Prostate gland (tissue), 2 donors: Measurements from ENCODE around the gene RNU7-1. TPM values are rescaled to one million over a fixed set of nuclear protein-coding genes. Genes with fewer than 3 reads are reported as not detected.

Experiments
- DNase-seq: peaks from one replicate; pipeline ENCODE4 v3.0.0-alpha.2; 2019; ENCODE audit warnings: low spot score
- H3K27ac ChIP-seq, 2 donors: fragments of 200-600 bp; sonication (generic); 2 replicates each; pipeline ENCODE4 v1.5.1; 2017 to 2019
- H3K27me3 ChIP-seq: fragments of 200-600 bp; sonication (generic); replicated peaks from 2 replicates; pipeline ENCODE4 v1.5.1; 2019; ENCODE audit not compliant: insufficient read depth
- H3K36me3 ChIP-seq, 2 donors: fragments of 200-600 bp; sonication (generic); 1 replicate in 1 of 2; 2 replicates in 1 of 2; pipeline versions ENCODE4 v1.5.1 to v1.8.1; 2017 to 2019
- H3K4me1 ChIP-seq: fragments of 200-600 bp; sonication (generic); replicated peaks from 2 replicates; pipeline ENCODE4 v1.5.1; 2019
- H3K4me3 ChIP-seq, 2 donors: fragments of 200-600 bp; sonication (generic); 2 replicates each; pipeline ENCODE4 v1.5.1; 2017 to 2019
- H3K9me3 ChIP-seq: fragments of 200-600 bp; sonication (generic); 2 replicates; pipeline ENCODE4 v1.5.1; 2017
- POLR2A ChIP-seq: fragments of 450-650 bp; IDR thresholded peaks from one replicate; pipeline ENCODE4 v1.6.1; 2016; ENCODE audit warnings: antibody characterized with exemption, mild to moderate bottlenecking
- POLR2AphosphoS5 ChIP-seq: sonication (generic); formaldehyde crosslinking; IDR thresholded peaks from one replicate; pipeline ENCODE4 v1.6.1; 2017; ENCODE audit warnings: antibody characterized with exemption
- WGBS: methylation state at CpG from one replicate; pipeline ENCODE4 v1.1.5; 2018; 5-methylcytosine and 5-hydroxymethylcytosine counted together
- intact Hi-C: fragments of 100-400 bp; cut with DNase I; formaldehyde crosslinking; loops from one replicate; pipeline ENCODE4 v1.14.2; 2022
- total RNA-seq, 2 donors: library from RNA; depleted of rRNA; stranded (reverse); fragments of >200 nt; gene quantifications; one replicate each; pipeline ENCODE4 v1.1.0, GENCODE V29; 2016
- TF ChIP-seq, protein P1 (sequence below), 4 experiments: fragments of 200-600 bp in 2 of 4; fragments of 450-650 bp in 2 of 4; sonication (generic) in 2 of 4; IDR thresholded peaks; 1 replicate in 3 of 4; 2 replicates in 1 of 4; pipeline ENCODE4 v1.5.1; 2016 to 2019; ENCODE audit warnings: antibody characterized with exemption in 4 of 4, mild to moderate bottlenecking in 2 of 4, moderate library complexity in 2 of 4

RNU7-1 gene
- total RNA-seq, 2 donors from 2014 or later = not detected

DNA sequence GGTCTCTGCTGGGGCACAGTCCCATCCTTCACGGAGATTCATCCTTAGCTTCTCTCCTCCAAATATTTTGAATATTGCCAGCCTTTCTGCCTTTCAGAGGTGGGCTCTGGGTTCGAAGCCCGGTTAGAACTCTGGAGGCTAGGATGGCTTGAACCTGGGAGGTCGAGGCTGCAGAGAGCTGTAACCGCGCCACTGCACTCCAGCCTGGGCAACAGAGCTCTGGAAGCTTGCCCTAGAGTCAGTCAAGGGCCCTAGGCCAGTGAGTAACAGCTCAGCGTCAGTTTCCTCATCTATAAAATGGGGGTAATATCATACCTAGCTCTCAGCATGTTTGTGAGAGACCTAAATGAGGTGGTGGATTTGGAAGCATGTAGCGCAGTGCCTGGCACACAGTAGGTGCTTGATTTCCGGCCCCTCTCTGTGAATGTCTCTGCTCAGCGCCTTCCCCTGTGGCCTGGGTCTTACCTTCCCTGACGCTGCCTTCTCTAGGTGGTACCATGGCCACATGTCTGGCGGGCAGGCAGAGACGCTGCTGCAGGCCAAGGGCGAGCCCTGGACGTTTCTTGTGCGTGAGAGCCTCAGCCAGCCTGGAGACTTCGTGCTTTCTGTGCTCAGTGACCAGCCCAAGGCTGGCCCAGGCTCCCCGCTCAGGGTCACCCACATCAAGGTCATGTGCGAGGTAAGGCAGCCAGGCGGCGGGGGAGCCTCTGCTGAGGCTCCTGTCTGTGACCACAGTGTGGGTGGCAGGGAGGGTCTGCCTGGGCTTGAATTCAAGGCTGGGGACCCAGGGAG, 10.9 kb downstream of the RNU7-1 start:
- no peak for DNase-seq
- WGBS = 87% methylated on average over 21 of the region's 21 CpGs
- intact Hi-C loops = no loop called here
- Histone ChIP-seq H3K4me3 (no peak overlapping the region), H3K4me1 (no peaks in the 10 kb centered on the region), H3K27ac (no peak overlapping the region), H3K36me3 (no peaks in the 10 kb centered on the region), H3K27me3 (no peaks in the 10 kb centered on the region), H3K9me3 (no peaks in the 10 kb centered on the region)
- TF ChIP-seq, protein P1, sequence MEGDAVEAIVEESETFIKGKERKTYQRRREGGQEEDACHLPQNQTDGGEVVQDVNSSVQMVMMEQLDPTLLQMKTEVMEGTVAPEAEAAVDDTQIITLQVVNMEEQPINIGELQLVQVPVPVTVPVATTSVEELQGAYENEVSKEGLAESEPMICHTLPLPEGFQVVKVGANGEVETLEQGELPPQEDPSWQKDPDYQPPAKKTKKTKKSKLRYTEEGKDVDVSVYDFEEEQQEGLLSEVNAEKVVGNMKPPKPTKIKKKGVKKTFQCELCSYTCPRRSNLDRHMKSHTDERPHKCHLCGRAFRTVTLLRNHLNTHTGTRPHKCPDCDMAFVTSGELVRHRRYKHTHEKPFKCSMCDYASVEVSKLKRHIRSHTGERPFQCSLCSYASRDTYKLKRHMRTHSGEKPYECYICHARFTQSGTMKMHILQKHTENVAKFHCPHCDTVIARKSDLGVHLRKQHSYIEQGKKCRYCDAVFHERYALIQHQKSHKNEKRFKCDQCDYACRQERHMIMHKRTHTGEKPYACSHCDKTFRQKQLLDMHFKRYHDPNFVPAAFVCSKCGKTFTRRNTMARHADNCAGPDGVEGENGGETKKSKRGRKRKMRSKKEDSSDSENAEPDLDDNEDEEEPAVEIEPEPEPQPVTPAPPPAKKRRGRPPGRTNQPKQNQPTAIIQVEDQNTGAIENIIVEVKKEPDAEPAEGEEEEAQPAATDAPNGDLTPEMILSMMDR (IDR thresholded peaks at IDR 0.05) = no peak
- TF ChIP-seq POLR2A (no peak), POLR2AphosphoS5 (no peak)

DNA sequence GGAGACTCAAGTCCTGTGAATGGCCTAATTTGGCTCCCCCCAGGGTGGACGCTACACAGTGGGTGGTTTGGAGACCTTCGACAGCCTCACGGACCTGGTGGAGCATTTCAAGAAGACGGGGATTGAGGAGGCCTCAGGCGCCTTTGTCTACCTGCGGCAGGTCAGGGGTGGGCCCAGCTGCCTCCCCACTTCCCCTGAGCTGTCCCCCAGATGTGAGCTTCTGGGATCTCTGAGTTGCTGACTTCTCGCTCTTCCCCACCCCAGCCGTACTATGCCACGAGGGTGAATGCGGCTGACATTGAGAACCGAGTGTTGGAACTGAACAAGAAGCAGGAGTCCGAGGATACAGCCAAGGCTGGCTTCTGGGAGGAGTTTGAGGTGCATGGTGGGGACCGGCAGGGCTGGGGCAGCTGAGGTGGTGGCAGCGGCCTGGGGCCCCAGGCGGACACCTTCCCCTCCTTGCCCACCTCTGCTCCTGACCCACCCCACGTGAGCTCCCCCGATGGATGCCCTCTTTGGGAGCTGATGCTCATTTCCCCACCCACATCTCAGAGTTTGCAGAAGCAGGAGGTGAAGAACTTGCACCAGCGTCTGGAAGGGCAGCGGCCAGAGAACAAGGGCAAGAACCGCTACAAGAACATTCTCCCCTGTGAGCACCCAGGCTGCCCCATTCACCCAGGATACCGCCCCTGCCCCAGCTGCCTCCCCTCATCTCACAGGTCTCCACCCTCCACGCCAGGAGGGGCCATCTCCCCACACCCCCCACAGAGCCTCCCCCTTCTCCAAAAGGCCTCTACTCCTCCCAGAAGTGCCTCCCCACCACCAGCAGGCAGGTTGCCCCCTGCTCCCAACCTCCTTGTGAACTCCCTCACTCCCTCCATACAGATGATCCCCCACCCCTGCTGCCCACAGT, 11.7 kb downstream of the RNU7-1 start:
- Histone ChIP-seq H3K27ac (no peak overlapping the region), H3K27me3 (no peaks in the 10 kb centered on the region), H3K4me3 (no peak overlapping the region), H3K4me1 (no peaks in the 10 kb centered on the region), H3K9me3 (no peaks in the 10 kb centered on the region), H3K36me3 (no peaks in the 10 kb centered on the region)
- WGBS = 88% methylated on average over 22 of the region's 22 CpGs
- TF ChIP-seq, protein P1 (IDR thresholded peaks at IDR 0.05) = no peak
- TF ChIP-seq POLR2A (no peak), POLR2AphosphoS5 (no peak)
- intact Hi-C loops = no loop called here
- no peak for DNase-seq

DNA sequence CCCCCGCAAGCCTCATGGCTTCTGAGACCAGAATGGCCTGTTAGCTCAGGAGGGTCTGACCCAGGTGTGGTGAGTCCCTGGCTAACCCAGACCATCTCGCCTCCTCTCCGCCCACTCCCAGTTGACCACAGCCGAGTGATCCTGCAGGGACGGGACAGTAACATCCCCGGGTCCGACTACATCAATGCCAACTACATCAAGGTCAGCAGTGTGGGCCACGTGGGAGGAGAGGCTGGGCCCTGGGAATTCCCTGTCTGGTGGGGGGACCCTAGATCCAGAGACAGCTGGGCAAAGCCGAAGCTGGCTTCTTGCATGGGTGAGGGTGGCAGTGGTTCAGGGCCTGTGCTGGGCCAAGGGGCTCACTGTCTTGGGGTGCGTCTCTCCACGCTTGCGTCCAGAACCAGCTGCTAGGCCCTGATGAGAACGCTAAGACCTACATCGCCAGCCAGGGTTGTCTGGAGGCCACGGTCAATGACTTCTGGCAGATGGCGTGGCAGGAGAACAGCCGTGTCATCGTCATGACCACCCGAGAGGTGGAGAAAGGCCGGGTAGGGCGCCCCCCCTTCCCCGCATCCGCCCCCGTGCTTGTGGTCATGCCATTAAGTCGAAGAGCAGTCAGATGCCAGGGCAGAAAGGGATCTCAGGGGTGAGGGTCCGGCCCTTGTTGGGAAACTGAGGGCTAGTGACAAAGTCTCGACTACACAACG, 12.6 kb downstream of the RNU7-1 start:
- peaks cover 1% of the 10 kb centered on the region for H3K4me1 ChIP-seq
- intact Hi-C loops = no loop called here
- H3K27me3 ChIP-seq = no peaks in the 10 kb centered on the region
- no peaks in the 10 kb centered on the region for H3K36me3 ChIP-seq
- no peak overlapping the region for H3K27ac ChIP-seq
- no peak for DNase-seq
- WGBS = 78% methylated on average over 28 of the region's 28 CpGs
- H3K9me3 ChIP-seq = no peaks in the 10 kb centered on the region
- no peak overlapping the region for H3K4me3 ChIP-seq
- TF ChIP-seq POLR2AphosphoS5 (no peak), POLR2A (no peak)
- TF ChIP-seq, protein P1 (IDR thresholded peaks at IDR 0.05) = no peak

DNA sequence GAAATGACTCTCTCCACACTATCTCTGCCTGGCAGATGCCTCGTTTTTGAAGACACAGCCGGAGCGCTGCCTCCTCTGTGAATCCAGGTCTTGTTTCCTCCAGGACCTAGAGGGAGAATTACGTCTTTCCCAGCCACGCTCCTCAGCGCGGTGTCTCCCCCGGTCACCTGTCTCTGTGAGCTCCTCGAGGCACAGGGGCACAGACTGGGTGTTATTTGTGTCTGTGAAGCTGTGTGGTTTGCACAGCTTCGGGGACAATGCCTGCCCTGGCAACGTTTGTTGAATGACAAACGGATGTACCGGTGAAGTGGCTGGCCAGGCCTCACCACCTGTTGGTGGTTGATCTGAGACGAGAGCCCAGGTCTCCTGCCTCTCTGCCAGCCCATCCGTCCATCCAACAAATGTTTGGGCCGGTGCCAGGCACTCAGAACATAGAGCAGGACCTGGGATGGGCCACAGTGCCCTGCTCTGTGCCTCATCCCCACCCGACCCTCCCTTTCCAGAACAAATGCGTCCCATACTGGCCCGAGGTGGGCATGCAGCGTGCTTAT, 13.6 kb downstream of the RNU7-1 start:
- Histone ChIP-seq H3K36me3 (no peaks in the 10 kb centered on the region), H3K4me3 (no peak overlapping the region), H3K9me3 (no peaks in the 10 kb centered on the region), H3K4me1 (peaks cover 6% of the 10 kb centered on the region), H3K27ac (no peak overlapping the region), H3K27me3 (no peaks in the 10 kb centered on the region)
- WGBS = 85% methylated on average over 20 of the region's 20 CpGs
- TF ChIP-seq POLR2A (no peak), POLR2AphosphoS5 (no peak)
- TF ChIP-seq, protein P1 (IDR thresholded peaks at IDR 0.05) = no peak
- intact Hi-C loops = no loop called here
- no peak for DNase-seq
